WTC11 (cell line): ENCODE data around the gene SH3BP5.

Experiments
- ATF3 ChIP-seq: sonication (generic); formaldehyde crosslinking; conservative IDR thresholded peaks from 2 replicates; pipeline ENCODE4 v1.8.1; 2022; ENCODE audit warnings: mild to moderate bottlenecking, missing genetic modification reagents
- CTCF ChIP-seq: fragments of 200-600 bp; IDR thresholded peaks from 2 replicates; pipeline ENCODE4 v1.8.0; 2022; ENCODE audit warnings: antibody characterized with exemption
- FOXP4 ChIP-seq: sonication (generic); formaldehyde crosslinking; IDR thresholded peaks from 2 replicates; pipeline ENCODE4 v1.8.0; 2022; ENCODE audit warnings: mild to moderate bottlenecking, missing genetic modification reagents
- GABPB1 ChIP-seq: sonication (generic); formaldehyde crosslinking; IDR thresholded peaks from 2 replicates; pipeline ENCODE4 v1.8.1; 2023; ENCODE audit warnings: mild to moderate bottlenecking, missing genetic modification reagents
- IRF2 ChIP-seq: sonication (generic); formaldehyde crosslinking; IDR thresholded peaks from 2 replicates; pipeline ENCODE4 v1.8.0; 2022; ENCODE audit warnings: low read depth, missing genetic modification reagents, borderline replicate concordance
- SMAD4 ChIP-seq: sonication (generic); formaldehyde crosslinking; IDR thresholded peaks from 2 replicates; pipeline ENCODE4 v1.8.0; 2022; ENCODE audit warnings: mild to moderate bottlenecking, missing genetic modification reagents
- TP53 ChIP-seq: sonication (generic); formaldehyde crosslinking; IDR thresholded peaks from 2 replicates; pipeline ENCODE4 v1.8.1; 2023; ENCODE audit warnings: mild to moderate bottlenecking, missing genetic modification reagents

- TF ChIP-seq FOXP4 (CRISPR knock-in tag) (no peak), SMAD4 (CRISPR knock-in tag) (no peak), CTCF (no peak), TP53 (CRISPR knock-in tag) (no peak), ATF3 (no peak), GABPB1 (CRISPR knock-in tag) (no peak), IRF2 (no peak)
These were observed 61.4 kb downstream of the SH3BP5 start for GRCh38 chr3:15271030-15271429.
